Hematopoietic multipotent progenitor cell treated with erythropoietin and hydrocortisone succinate and interleukin-3 and kit ligand, for 17 days (in vitro differentiated cells): ENCODE measurements around the gene CD1D.
"Not testable (repeated sequence)": the region's sequence is repeated elsewhere in the genome, so short reads cannot be mapped to it uniquely, and the experiment has no call there.

ENCODE experiments used
- DNase-seq: peaks from one replicate; pipeline ENCODE4 v3.0.0-alpha.2; 2015; ENCODE audit warnings: low spot score

Gene CD1D

DNA sequence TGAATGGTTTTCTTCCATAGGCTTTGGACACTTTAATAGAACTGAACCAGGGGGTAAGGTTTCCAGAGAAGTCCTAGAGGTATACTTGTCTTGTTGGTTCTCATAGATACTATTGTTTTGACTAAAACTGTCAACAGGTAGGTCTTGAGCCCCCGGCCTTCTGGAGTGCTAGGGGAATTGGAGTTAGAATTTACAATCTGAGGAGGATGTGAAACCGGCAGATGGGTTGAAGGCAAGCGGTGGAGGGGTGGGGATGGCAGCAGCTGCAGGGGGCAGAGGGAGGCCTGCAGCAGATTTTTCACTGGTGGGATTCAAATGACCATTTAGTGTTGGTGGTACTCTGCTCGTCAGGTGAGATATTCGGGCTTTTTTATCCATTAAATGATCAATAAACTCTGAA, 4.3 kb upstream of the CD1D start:
- DNase-seq, result no peak

DNA sequence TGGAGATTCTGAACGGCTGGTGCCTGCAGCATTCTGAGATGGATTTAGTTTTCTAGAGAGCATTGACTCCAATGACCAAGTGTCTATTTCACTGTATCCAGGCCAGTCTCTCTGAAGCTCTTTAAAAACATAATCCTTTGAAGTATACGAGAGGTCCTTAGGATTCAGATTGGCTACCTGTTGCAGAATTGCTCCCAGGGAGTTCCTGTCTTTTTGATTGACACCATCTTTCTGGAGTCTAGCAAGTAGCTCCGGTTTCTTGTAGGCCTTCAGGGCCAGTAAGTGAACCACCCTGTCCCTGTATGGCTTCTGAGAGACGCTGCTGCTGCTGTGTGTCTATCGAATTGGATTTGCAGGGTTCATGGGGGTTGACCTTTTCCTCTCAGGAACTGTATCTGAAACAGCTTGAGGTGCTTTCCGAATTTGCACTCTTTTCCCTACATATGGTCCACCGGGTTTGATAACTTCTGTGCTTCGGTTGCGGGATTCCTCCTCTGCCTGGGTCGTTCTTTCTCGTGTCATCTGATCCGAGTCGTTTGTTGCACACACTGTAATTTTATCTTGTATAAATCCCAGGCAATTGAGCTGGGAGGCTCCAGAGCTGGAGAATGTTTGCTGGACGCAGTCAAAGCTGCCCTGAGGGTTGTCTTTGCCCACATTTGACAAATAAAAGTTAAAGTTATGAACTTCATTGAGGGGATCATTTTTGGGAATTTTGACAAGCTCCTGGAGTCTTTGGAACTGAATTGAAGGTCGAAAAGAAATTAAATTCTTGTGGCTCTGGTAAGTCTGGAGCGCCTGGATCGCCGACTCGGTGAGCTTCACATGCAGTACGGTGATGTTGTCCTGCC, 3.6 kb upstream of the CD1D start:
- DNase-seq, result not testable (repeated sequence)

DNA sequence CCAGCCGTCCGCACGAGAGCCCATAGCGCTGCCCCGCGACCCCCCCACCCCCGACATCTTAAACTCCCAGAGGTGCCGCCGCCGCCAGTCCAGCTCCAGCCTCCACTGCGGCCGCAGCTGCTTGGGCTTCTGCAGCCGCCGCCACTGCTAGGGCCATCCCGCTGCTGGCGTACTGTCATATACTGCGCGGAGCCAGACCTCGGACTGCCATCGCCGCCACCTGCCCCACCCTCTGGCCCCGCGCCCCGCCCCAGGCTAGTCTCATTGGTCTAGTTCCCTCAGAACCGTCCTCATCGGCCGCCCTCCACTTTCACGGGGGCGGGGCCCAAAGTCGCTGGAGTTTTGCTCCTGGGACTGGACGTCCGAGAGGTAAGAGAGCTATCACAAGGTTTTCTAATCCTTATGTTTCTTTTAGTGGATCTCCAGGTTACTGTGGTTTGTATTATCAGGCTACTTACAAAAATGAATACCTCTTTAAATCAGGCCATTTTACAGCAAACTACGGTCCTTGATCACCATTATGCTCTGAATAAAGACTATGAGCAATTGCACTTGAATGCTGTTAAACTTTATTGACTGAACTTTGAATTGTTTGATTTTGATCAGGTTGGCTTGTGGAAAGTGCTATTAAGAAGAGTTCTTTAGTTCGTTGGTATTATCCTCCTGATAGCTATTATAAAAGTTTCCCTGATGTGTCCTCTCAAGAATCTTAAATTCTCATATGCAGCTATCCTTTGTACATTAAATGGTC, 2.8 kb upstream of the CD1D start:
- DNase-seq, result peak; percentile 70

GRCh38 chr1:158179301-158180041, 1.2 kb upstream of the CD1D start:
- no peak for DNase-seq

DNA sequence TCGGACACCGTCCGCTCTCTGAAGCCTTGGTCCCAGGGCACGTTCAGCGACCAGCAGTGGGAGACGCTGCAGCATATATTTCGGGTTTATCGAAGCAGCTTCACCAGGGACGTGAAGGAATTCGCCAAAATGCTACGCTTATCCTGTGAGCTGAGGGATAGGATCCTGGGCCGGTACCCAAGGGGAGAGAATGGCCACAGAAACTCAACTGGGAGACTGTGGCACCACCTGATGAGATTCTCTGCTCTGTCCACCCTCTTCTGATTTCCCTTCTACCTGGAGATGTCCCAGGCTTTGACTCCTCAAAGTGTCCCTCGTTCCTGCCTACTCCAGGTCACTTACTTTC, 855 bp downstream of the CD1D start:
- no peak for DNase-seq

GRCh38 chr1:158185770-158186169, 5.1 kb downstream of the CD1D start:
- no peak for DNase-seq

DNA sequence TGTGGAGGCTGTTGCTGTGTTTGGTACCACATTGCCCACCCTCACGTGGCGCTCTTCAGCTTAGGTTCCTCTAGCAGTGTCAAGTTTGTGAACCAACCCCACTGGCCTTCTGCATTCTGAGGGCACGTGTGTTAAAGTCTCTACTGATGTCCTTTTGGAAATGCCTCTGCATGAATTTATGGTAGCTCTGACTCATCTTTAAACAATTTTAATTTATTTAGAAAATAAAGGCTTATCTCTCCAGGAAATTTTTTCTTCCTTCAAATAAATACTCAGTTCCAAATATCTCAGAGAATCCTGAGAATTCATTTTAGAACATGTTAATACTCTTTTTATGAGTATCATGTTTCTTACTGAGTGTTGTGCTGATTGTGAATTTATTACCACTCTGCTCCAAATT, 5.5 kb downstream of the CD1D start:
- no peak for DNase-seq

DNA sequence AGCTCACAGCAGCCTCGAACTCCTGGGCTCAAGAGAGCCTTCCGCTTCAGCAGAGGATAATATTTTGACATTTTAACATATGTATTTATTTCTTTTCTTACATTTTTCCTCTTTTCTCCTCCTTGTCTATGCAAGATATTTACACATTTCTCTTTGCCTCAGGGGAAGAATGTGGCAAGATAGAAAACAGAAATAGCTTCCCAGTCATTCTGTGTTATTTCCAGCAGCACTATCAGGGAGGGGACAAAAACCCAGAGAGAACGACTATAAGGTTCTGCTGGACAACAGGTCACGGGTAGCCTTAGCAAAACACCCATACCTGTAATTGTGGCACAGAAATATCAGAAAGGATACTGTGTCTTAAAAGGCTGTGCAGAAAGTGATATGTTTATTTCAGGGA, 7.9 kb downstream of the CD1D start:
- DNase-seq, result no peak

DNA sequence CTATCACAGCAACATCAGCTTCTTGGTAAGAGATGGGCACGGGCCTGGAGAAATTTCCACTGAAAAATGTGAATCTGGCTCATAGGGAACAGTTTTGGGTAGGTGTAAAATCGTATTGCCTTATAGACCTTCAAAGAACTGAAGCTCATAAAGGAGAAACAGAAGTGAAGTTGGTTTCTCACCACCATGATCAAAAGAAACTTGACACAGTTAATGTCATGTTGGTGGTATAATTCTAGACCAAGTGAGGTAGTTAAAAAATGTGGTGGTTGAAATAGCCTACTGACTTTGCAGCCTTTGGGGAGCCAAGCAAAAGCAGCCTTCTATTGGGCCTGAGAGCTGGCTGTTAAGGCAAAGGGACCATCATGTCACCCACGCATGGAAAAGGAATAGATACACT, 8.9 kb downstream of the CD1D start:
- DNase-seq, result no peak

DNA sequence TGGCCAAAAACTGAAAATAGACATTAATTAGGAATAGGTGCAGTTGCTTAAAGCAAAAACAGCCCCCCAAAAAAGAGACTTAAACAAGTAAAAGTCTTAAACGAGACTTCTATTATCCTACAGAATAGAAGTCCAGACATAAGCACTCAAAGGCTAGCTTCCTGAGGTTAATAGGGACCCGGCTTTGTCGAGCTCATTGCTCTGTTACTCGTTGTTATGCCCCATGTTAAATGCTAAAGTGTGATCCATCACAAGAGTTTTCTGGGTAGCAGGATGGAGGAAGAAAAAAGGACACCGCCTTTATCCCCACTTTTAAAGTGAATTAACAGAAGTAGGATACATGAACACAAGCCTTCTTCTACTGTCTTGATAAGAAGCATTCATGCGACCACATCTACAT, 10.6 kb downstream of the CD1D start:
- no peak for DNase-seq

DNA sequence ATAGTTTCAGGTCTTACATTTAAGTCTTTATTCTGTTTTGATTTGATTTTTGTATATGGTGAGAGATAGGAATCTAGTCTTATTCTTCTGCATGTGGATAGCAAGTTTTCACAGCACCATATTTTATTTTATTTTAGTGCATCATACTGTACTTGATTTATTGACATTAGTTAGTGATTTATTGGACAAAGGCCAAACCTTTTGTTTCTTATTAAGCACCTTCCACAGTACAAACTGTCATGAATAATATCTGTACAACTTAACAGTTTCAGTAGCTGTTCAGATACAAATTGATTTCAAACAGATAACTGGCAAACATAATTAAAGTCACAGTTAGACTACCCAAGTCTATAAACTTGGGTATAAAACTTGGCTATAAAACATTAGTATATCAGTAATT, 15.8 kb downstream of the CD1D start:
- DNase-seq, result no peak

GRCh38 chr1:158199849-158200248, 19.2 kb downstream of the CD1D start:
- DNase-seq, result no peak

GRCh38 chr1:158200527-158200926, 19.8 kb downstream of the CD1D start:
- peak; percentile 17 for DNase-seq

GRCh38 chr1:158203693-158204457, 23.2 kb downstream of the CD1D start:
- peak; percentile 73 for DNase-seq

DNA sequence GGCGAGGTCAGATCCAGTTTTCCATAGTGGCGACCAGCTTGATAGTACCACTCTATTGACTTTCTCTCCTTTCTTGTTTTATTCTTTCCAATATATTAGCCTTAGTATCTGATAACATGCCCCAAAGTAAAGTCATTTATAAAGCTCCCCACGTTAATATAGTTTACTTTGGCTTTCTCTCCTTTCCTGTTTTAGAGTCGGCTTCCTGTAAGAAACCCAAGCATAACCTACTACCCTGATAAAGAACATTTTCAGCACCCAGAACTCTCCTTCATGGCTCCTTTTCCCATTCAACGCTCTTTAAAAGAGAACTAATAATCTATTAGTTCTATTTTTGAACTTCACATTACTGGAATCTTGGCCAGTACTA, 23.7 kb downstream of the CD1D start:
- DNase-seq, result no peak

DNA sequence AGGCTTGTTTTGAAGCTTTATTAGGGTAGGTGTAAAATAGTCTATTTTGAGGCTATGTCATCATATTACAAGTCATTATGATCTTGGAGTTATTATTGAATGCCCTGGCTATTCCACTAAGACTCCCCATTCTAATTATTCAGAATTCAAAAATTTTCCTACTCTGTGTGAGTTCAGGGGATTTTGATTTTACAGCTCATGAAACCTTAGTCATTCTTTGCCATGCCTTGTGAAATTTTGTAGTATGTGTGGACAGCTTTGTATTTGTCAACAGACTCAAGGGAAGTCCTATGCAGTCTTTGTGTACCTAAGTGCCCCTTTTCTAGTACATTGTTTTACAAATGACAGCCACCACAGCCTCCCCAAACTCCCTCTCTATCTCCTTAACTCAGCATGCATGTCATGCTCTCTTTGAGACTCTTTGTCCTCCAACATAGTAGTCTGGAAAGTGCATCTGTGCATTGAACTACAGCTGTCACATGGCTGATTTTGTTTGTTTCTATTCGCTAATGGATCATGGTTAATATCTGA, 28.0 kb downstream of the CD1D start:
- no peak for DNase-seq

GRCh38 chr1:158212320-158212719, 31.6 kb downstream of the CD1D start:
- DNase-seq, result no peak

- DNase-seq, result not testable (repeated sequence)
These were observed 42.8 kb downstream of the CD1D start for GRCh38 chr1:158223445-158223844.

DNA sequence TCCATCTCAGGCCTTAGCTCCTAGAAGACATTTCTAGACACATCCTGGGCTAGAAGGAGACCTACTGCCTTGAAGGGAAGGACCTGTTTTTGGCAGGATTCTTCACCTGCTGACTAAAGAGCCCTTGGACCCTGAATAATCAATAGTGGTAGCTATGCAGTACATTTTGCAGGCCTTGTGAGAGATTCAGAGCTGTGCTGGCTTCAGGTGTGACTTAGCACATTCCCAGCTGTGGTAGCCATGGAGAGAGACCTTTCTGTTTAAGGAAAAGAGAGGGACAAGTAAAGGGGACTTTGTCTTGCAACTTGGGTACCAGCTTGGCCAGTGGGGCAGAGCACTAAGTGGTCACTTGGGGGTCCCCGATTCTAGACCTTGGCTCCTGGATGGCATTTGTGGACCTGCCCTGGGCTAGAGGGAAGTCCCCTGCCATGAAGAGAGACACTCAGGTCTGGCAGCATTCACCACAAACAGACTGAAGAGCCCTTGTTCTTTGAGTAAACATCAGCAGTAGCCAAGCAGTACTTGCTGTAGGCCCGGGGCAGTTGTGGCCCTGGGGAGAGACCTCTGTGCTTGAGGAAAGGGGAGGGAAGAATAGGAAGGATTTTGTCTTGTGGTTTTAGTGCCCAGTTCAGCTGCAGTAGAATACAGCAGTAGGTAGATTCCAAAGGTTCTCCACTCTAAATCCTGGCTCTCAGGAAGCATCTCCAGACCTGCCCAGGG, 47.4 kb downstream of the CD1D start:
- no peak for DNase-seq
